Keratinocyte (primary cell): Measurements from ENCODE around the gene RAPGEF4. TPM values are rescaled to one million over a fixed set of nuclear protein-coding genes. Genes with fewer than 3 reads are reported as not detected.

Source experiments
- DNase-seq: peaks from one replicate; pipeline ENCODE4 v3.0.0-alpha.2; 2011; ENCODE audit warnings: low read depth, missing footprints, low spot score
- FAIRE-seq: peaks from 2 replicates; lab custom pipeline; 2011; peaks lifted over from hg19 to GRCh38; lab: Jason Lieb, UNC
- H2AFZ ChIP-seq: 2 replicates; pipeline ENCODE4 v1.6.0; 2012; ENCODE audit warnings: low read length, control low read depth, inconsistent platforms; ENCODE audit not compliant: control insufficient read depth
- H3K27ac ChIP-seq: 2 replicates; pipeline ENCODE4 v1.5.1; 2011; ENCODE audit warnings: low read length; ENCODE audit not compliant: control insufficient read depth, insufficient read depth
- H3K27me3 ChIP-seq: 3 replicates; pipeline ENCODE4 v1.6.0; 2011; ENCODE audit warnings: low read length; ENCODE audit not compliant: control insufficient read depth, insufficient read depth; ENCODE audit errors: extremely low read depth
- H3K36me3 ChIP-seq, 2 experiments: 2 replicates in 1 of 2; 3 replicates in 1 of 2; pipeline ENCODE4 v1.5.1; 2011; ENCODE audit warnings: low read length in 2 of 2, mild to moderate bottlenecking in 1 of 2; ENCODE audit not compliant: control insufficient read depth in 2 of 2, insufficient read depth in 2 of 2; ENCODE audit errors: extremely low read depth in 1 of 2
- H3K4me1 ChIP-seq: 3 replicates; pipeline ENCODE4 v1.5.1; 2011; ENCODE audit warnings: low read length; ENCODE audit not compliant: control insufficient read depth, insufficient read depth; ENCODE audit errors: extremely low read depth
- H3K4me2 ChIP-seq: 3 replicates; pipeline ENCODE4 v1.6.0; 2011; ENCODE audit warnings: low read depth, low read length; ENCODE audit not compliant: control insufficient read depth, insufficient read depth; ENCODE audit errors: extremely low read depth
- H3K4me3 ChIP-seq, 3 experiments: fragments of 200-600 bp in 1 of 3; sonication (generic) in 1 of 3; 2 replicates in 2 of 3; 3 replicates in 1 of 3; pipeline ENCODE4 v1.5.1; 2011 to 2016; ENCODE audit warnings: low read length in 3 of 3, mild to moderate bottlenecking in 3 of 3, control low read depth in 2 of 3, inconsistent platforms in 1 of 3, low read depth in 1 of 3, mixed read lengths in 1 of 3, mixed run types in 1 of 3, moderate library complexity in 1 of 3; ENCODE audit not compliant: control insufficient read depth in 2 of 3, insufficient read depth in 2 of 3; ENCODE audit errors: extremely low read depth in 1 of 3
- H3K79me2 ChIP-seq: 2 replicates; pipeline ENCODE4 v1.6.0; 2012; ENCODE audit warnings: low read length; ENCODE audit not compliant: control insufficient read depth, insufficient read depth
- H3K9ac ChIP-seq: 3 replicates; pipeline ENCODE4 v1.6.0; 2011; ENCODE audit warnings: low read length; ENCODE audit not compliant: control insufficient read depth, insufficient read depth; ENCODE audit errors: extremely low read depth
- H3K9me1 ChIP-seq: 3 replicates; pipeline ENCODE4 v1.6.0; 2011; ENCODE audit warnings: low read length; ENCODE audit not compliant: control insufficient read depth, insufficient read depth; ENCODE audit errors: extremely low read depth
- H3K9me3 ChIP-seq: 2 replicates; pipeline ENCODE4 v1.5.1; 2012; ENCODE audit warnings: low read depth, low read length; ENCODE audit not compliant: control insufficient read depth
- H4K20me1 ChIP-seq: 3 replicates; pipeline ENCODE4 v1.6.0; 2011; ENCODE audit warnings: low read length; ENCODE audit not compliant: control insufficient read depth, insufficient read depth; ENCODE audit errors: extremely low read depth
- CTCF ChIP-seq, 3 experiments: IDR thresholded peaks in 1 of 3; conservative IDR thresholded peaks in 1 of 3; optimal IDR thresholded peaks in 1 of 3; 2 replicates in 2 of 3; 3 replicates in 1 of 3; pipeline versions ENCODE3 to v1.5.1; 2011; ENCODE audit warnings: low read length in 3 of 3, mild to moderate bottlenecking in 3 of 3, moderate library complexity in 2 of 3, control low read depth in 1 of 3, inconsistent platforms in 1 of 3; ENCODE audit not compliant: insufficient read depth in 2 of 3; ENCODE audit errors: extremely low read depth in 1 of 3
- EZH2 ChIP-seq: IDR thresholded peaks from one replicate; pipeline ENCODE4 v1.6.1; 2012; ENCODE audit warnings: inconsistent platforms, mild to moderate bottlenecking, low read length, moderate library complexity
- dilution Hi-C: fragments of 300-500 bp; cut with MboI; formaldehyde crosslinking; loops from one replicate; pipeline ENCODE4 v1.7.0; 2020; ENCODE audit warnings: low sequenced_read_pairs; ENCODE audit not compliant: extremely low pct_ligation_motif_present
- polyA plus RNA-seq, 5 experiments: library from polyadenylated mRNA; depleted of rRNA in 3 of 5; stranded (reverse) in 3 of 5; stranded (forward) in 1 of 5; unstranded in 1 of 5; fragments of >200 nt; gene quantifications; 1 replicate in 1 of 5; 2 replicates in 3 of 5; 3 replicates in 1 of 5; pipeline versions ENCODE4 v1.2.1 to v1.2.3, GENCODE V29; 2011 to 2012; ENCODE audit warnings: missing spikeins in 2 of 5, low read depth in 1 of 5, low replicate concordance in 1 of 5

The RAPGEF4 gene
- polyA plus RNA-seq, 1 donor (not counting 4 experiments of a cell fraction or from before 2014, with no cell fraction given), result 1.6 TPM

- dilution Hi-C loops, result no loop called here
- H3K27ac ChIP-seq, result no peak overlapping the region
- H3K4me3 ChIP-seq, result no peak overlapping the region
Observed at GRCh38 chr2:172894689-172895387, 159.2 kb downstream of the RAPGEF4 start.

GRCh38 chr2:172896661-172897081 lies 161.0 kb downstream of the RAPGEF4 start:
- Histone ChIP-seq H3K27ac (no peak overlapping the region), H3K9me1 (no peaks in the 10 kb centered on the region), H3K79me2 (no peaks in the 10 kb centered on the region), H2AFZ (no peak overlapping the region), H3K9ac (no peak overlapping the region), H4K20me1 (no peaks in the 10 kb centered on the region), H3K27me3 (peaks cover 9% of the 10 kb centered on the region), H3K9me3 (no peaks in the 10 kb centered on the region), H3K36me3 (no peaks in the 10 kb centered on the region), H3K4me3 (no peak overlapping the region), H3K4me1 (no peaks in the 10 kb centered on the region), H3K4me2 (no peak overlapping the region)
- DNase-seq (no peak), FAIRE-seq (no peak)
- dilution Hi-C loops, result no loop called here
- no peak for TF ChIP-seq CTCF (optimal IDR thresholded peaks at IDR 0.05 in 1 of 3, IDR thresholded peaks at IDR 0.05 in 1 of 3, conservative IDR thresholded peaks at IDR 0.05 in 1 of 3; ENCODE audit: extremely low read depth in 1 of 3, insufficient read depth in 2 of 3, low read length in 3 of 3)
- no peak for TF ChIP-seq EZH2

More at GRCh38 chr2:172894689-172895387, 159.2 kb downstream of the RAPGEF4 start:
- Histone ChIP-seq H3K9me1 (no peaks in the 10 kb centered on the region), H3K27me3 (peaks cover 9% of the 10 kb centered on the region), H3K79me2 (no peaks in the 10 kb centered on the region), H2AFZ (no peak overlapping the region), H3K9ac (no peak overlapping the region), H4K20me1 (no peaks in the 10 kb centered on the region), H3K36me3 (no peaks in the 10 kb centered on the region), H3K9me3 (no peaks in the 10 kb centered on the region), H3K4me2 (no peak overlapping the region), H3K4me1 (no peaks in the 10 kb centered on the region)
- FAIRE-seq, result no peak
- DNase-seq, result no peak
- TF ChIP-seq CTCF (optimal IDR thresholded peaks at IDR 0.05 in 1 of 3, IDR thresholded peaks at IDR 0.05 in 1 of 3, conservative IDR thresholded peaks at IDR 0.05 in 1 of 3; ENCODE audit: extremely low read depth in 1 of 3, insufficient read depth in 2 of 3, low read length in 3 of 3) (no peak), EZH2 (no peak)
